Mesothelial cell of epicardium (in vitro differentiated cells): ENCODE results near the gene TMEM54. TPM values are rescaled to one million over a fixed set of nuclear protein-coding genes. Genes with fewer than 3 reads are reported as not detected.
A peak's percentile ranks its signal among the peaks of the same experiment; 100 is the strongest.

Experiments
- DNase-seq, 2 experiments: peaks; one replicate each; pipeline ENCODE4 v3.0.0; 2021; ENCODE audit warnings: low spot score in 2 of 2; ENCODE audit not compliant: unreplicated experiment in 2 of 2
- H3K27ac Mint-ChIP-seq: 2 replicates; pipeline ENCODE4 v1.8.0; 2021; ENCODE audit warnings: mixed read lengths
- H3K27me3 Mint-ChIP-seq: 2 replicates; pipeline ENCODE4 v1.8.0; 2021; ENCODE audit warnings: low read depth, mixed read lengths
- H3K36me3 Mint-ChIP-seq: 2 replicates; pipeline ENCODE4 v1.8.0; 2021; ENCODE audit warnings: mixed read lengths
- H3K4me1 Mint-ChIP-seq: 2 replicates; pipeline ENCODE4 v1.8.0; 2021; ENCODE audit warnings: mixed read lengths
- H3K4me3 Mint-ChIP-seq: 2 replicates; pipeline ENCODE4 v1.8.0; 2021; ENCODE audit warnings: mild to moderate bottlenecking, moderate library complexity, mixed read lengths
- H3K9me3 Mint-ChIP-seq: 2 replicates; pipeline ENCODE4 v1.8.0; 2021; ENCODE audit warnings: mixed read lengths
- CTCF ChIP-seq: fragments of 200-600 bp; sonication (generic); IDR thresholded peaks from one replicate; pipeline ENCODE4 v1.5.0; 2021; ENCODE audit warnings: antibody characterized with exemption; ENCODE audit not compliant: unreplicated experiment
- total RNA-seq: library from RNA; stranded (reverse); gene quantifications from 3 replicates; pipeline ENCODE4 v1.2.1, GENCODE V29; 2021

TMEM54 gene
- total RNA-seq, 1 donor from 2014 or later, result 49.0 TPM

- Mint-ChIP-seq H3K27ac (peak overlapping the region; percentile 21), H3K9me3 (no peaks in the 10 kb centered on the region), H3K36me3 (no peaks in the 10 kb centered on the region), H3K27me3 (no peaks in the 10 kb centered on the region), H3K4me3 (peak overlapping the region; percentile 22), H3K4me1 (peaks cover 31% of the 10 kb centered on the region)
- DNase-seq, result no peak
- TF ChIP-seq CTCF, result no peak
Measured at GRCh38 chr1:32926562-32926961, 25.4 kb upstream of the TMEM54 start.

GRCh38 chr1:32925403-32926162, 24.4 kb upstream of the TMEM54 start:
- no peaks in the 10 kb centered on the region for H3K27me3 Mint-ChIP-seq
- peak overlapping the region; percentile 59 for H3K4me3 Mint-ChIP-seq
- no peak for TF ChIP-seq CTCF
- H3K27ac Mint-ChIP-seq, result peak overlapping the region; percentile 90
- peak in 1 of 2 experiments; percentile 48 for DNase-seq
- H3K4me1 Mint-ChIP-seq, result peaks cover 31% of the 10 kb centered on the region
- H3K36me3 Mint-ChIP-seq, result no peaks in the 10 kb centered on the region
- H3K9me3 Mint-ChIP-seq, result no peaks in the 10 kb centered on the region

- Mint-ChIP-seq H3K36me3 (no peaks in the 10 kb centered on the region), H3K4me1 (peaks cover 34% of the 10 kb centered on the region), H3K4me3 (peak overlapping the region; percentile 59), H3K9me3 (no peaks in the 10 kb centered on the region), H3K27me3 (no peaks in the 10 kb centered on the region), H3K27ac (peak overlapping the region; percentile 90)
- TF ChIP-seq CTCF, result no peak
- DNase-seq, result no peak
Measured at GRCh38 chr1:32924881-32925344, 23.7 kb upstream of the TMEM54 start.

GRCh38 chr1:32920833-32921232, 19.6 kb upstream of the TMEM54 start:
- H3K9me3 Mint-ChIP-seq, result no peaks in the 10 kb centered on the region
- H3K36me3 Mint-ChIP-seq, result no peaks in the 10 kb centered on the region
- no peak overlapping the region for H3K4me3 Mint-ChIP-seq

More at GRCh38 chr1:32920833-32921232, 19.6 kb upstream of the TMEM54 start:
- no peaks in the 10 kb centered on the region for H3K27me3 Mint-ChIP-seq
- H3K27ac Mint-ChIP-seq, result no peak overlapping the region
- H3K4me1 Mint-ChIP-seq, result peaks cover 31% of the 10 kb centered on the region
- no peak for TF ChIP-seq CTCF
- DNase-seq, result no peak
